GM13977 (cell line): ENCODE measurements around the gene LAMA4.

Experiments
- DNase-seq: peaks from one replicate; pipeline ENCODE4 v3.0.0; 2012; ENCODE audit warnings: low spot score
- in situ Hi-C: fragments of 300-500 bp; cut with MboI; formaldehyde crosslinking; loops from one replicate; pipeline ENCODE4 v1.12.0; 2022; ENCODE audit warnings: low sequenced_read_pairs, low pct_unique_long_range_greater_than_20kb, mixed read lengths, inconsistent platforms; ENCODE audit not compliant: unreplicated experiment
- TF ChIP-seq, protein P1 (sequence below): IDR thresholded peaks from 2 replicates; pipeline ENCODE4 v1.5.1; 2012; ENCODE audit warnings: mild to moderate bottlenecking, control low read depth; ENCODE audit not compliant: insufficient read depth; ENCODE audit errors: extremely low read depth, missing control alignments

The LAMA4 gene

DNA sequence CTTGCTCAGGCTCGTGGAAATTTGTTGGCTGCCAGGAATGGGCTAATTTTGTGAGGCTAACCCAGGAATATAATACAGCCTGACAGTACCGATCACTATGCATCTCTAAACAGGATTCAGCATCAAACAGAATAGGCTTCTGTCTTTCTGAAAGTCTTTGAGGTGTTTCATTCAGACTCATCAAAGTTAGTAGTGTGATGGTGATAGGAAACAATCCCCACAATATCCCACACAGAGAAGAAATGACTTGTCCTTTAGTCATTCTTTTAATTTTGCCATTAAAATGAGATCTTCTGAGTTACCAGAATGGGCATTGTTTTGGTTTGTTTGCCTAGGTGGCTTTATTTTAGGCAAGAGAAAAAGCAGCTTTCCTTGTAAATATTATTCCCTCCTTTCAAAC is 112.7 kb downstream of the LAMA4 start:
- in situ Hi-C loops = no loop called here
- TF ChIP-seq, protein P1, sequence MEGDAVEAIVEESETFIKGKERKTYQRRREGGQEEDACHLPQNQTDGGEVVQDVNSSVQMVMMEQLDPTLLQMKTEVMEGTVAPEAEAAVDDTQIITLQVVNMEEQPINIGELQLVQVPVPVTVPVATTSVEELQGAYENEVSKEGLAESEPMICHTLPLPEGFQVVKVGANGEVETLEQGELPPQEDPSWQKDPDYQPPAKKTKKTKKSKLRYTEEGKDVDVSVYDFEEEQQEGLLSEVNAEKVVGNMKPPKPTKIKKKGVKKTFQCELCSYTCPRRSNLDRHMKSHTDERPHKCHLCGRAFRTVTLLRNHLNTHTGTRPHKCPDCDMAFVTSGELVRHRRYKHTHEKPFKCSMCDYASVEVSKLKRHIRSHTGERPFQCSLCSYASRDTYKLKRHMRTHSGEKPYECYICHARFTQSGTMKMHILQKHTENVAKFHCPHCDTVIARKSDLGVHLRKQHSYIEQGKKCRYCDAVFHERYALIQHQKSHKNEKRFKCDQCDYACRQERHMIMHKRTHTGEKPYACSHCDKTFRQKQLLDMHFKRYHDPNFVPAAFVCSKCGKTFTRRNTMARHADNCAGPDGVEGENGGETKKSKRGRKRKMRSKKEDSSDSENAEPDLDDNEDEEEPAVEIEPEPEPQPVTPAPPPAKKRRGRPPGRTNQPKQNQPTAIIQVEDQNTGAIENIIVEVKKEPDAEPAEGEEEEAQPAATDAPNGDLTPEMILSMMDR = no peak
- no peak for DNase-seq

DNA sequence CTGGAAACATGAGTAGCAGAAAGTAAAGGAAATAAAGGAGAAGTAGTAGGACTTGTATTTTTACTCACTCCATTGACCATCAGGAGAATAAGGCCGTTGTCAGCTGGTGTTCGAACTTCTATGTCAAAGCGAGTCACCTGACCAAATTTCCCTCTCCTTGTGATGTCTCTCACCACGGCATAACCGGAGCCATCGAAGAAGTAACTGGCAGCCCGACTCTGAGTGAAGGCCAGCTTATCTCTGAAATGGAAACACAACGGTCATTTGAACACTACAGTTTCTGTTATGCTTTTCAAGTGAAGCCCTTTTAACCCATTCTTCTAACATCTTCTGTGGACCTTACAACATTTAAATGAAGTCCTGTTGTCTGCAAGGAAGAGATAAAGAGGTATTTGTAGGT is 115.3 kb downstream of the LAMA4 start:
- TF ChIP-seq, protein P1 = no peak
- no peak for DNase-seq
- in situ Hi-C loops = no loop called here

DNA sequence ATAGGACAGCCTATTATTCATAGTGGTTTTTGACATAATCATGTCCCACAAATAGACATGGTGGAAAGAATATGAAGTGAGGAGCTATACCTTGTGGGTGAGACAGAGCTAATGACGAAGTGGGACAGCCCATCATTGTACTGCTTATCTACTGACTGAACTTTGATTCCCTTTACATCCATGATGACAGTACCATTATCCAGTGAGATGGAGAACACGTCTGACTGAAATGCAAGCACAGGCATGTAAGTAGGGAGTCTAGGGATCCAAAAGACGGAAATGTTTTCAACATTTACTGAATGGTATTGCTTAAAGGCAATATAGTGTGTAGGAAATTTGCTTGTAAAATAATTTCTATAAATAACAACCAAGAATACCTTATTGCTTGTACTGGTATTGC is 123.5 kb downstream of the LAMA4 start:
- no peak for DNase-seq
- in situ Hi-C loops = no loop called here
- TF ChIP-seq, protein P1 = no peak

DNA sequence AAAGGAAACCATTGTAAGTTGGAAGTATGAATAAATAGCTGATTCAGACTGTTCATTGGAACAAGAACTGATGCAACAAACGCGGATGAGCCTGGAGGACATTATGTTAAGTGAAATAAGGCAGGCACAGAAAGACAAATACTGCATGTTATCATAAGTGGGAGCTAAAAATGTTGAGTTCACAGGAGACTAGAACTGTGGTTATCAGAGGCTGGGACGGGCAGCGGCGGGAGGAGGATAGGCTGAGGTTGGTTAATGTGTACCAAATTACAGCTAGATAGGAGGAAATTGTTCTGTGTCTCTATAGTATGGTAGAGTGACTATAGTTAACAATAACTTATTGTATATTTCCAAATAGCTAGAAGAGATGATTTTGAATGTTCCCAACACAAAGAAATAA is 126.2 kb downstream of the LAMA4 start:
- no peak for DNase-seq
- TF ChIP-seq, protein P1 = no peak
- in situ Hi-C loops = no loop called here

DNA sequence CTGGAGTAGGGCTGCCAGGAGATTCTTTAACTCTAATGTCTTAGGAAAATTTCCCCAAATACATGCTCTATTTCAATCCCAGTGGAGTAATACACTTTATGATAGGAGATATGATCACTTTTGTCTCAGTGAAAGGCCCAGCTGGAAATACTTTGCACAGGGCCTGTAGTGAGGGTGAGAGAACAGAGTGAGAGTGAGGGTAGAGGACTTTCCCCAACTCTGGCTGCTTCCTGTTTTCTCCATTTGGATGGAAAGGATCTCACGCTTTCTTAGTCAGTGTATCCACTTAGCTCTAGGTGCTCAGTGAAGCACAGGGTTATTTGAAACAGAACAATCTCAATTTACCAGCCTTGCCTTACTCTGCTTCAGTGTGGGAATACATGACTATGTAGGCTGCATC is 130.4 kb downstream of the LAMA4 start:
- TF ChIP-seq, protein P1 = no peak
- DNase-seq = no peak

DNA sequence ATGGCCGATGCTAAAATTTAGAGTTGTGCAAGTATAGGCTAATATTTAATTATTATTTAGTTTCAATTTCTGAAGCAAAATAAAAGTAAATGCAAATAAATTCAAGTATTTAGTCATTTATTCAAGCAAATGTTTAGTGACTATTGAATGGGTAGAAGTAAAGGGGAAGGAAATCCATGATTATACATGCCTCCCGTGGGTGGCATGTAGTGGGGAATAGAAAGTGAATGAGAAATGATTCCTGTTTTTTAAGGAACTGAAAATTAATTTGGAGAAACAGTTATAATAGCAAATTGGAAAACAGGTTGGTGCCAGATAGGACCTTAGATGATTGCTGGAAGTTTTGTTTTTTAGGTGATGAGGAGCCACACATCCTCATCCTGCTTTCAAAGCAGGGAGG is 131.6 kb downstream of the LAMA4 start:
- DNase-seq = no peak
- in situ Hi-C loops = no loop called here
- TF ChIP-seq, protein P1 = no peak

More for the DNA sequence above, 130.4 kb downstream of the LAMA4 start:
- in situ Hi-C loops = no loop called here

DNA sequence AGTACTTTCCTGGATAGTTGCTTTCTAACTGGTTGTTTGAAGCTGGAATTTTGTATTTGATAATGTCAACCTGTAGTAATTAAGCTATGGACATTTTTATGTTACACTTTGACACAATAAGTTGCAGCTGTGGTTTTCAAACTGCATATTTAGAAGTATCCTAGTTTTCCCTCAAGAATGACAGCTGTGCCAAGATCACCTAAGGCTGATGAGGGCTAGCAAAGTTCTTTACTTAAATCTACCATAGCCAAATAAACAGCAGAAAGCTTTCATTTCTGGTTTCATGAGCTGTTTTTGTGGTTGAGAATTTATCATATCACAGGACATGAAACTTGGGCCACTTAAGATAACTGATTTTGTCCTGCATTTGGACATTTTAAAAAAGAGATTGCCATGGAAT is 136.3 kb downstream of the LAMA4 start:
- in situ Hi-C loops = no loop called here

More for the DNA sequence above, 136.3 kb downstream of the LAMA4 start:
- TF ChIP-seq, protein P1 = no peak
- no peak for DNase-seq
